HEK293 (cell line): ENCODE data around the gene DNAH11.
A peak's percentile ranks its signal among the peaks of the same experiment; 100 is the strongest.

Experiments used
- KLF10 ChIP-seq: fragments of 450-650 bp; IDR thresholded peaks from 2 replicates; pipeline ENCODE4 v1.5.1; 2018; ENCODE audit warnings: missing biosample characterization, mild to moderate bottlenecking, missing genetic modification characterization
- KLF7 ChIP-seq: fragments of 450-650 bp; formaldehyde crosslinking; IDR thresholded peaks from 2 replicates; pipeline ENCODE4 v1.5.1; 2016; ENCODE audit warnings: missing biosample characterization, missing genetic modification characterization, borderline replicate concordance
- MZF1 ChIP-seq: fragments of 450-650 bp; formaldehyde crosslinking; IDR thresholded peaks from 2 replicates; pipeline ENCODE4 v1.5.1; 2017; ENCODE audit warnings: missing biosample characterization, missing genetic modification characterization, borderline replicate concordance
- PRDM1 ChIP-seq: fragments of 450-650 bp; formaldehyde crosslinking; IDR thresholded peaks from 2 replicates; pipeline ENCODE4; 2016; ENCODE audit warnings: missing biosample characterization, missing genetic modification characterization
- SP2 ChIP-seq: fragments of 450-650 bp; formaldehyde crosslinking; IDR thresholded peaks from 2 replicates; pipeline ENCODE4 v1.5.1; 2016; ENCODE audit warnings: missing biosample characterization, missing genetic modification characterization
- TCF7L2 ChIP-seq: IDR thresholded peaks from 2 replicates; pipeline ENCODE4 v1.6.1; 2011; ENCODE audit warnings: low read depth, mild to moderate bottlenecking, inconsistent platforms, low read length, moderate library complexity, borderline replicate concordance
- YY2 ChIP-seq: fragments of 450-650 bp; formaldehyde crosslinking; IDR thresholded peaks from 2 replicates; pipeline ENCODE4 v1.5.1; 2016; ENCODE audit warnings: missing biosample characterization, missing genetic modification characterization
- ZBTB21 ChIP-seq: fragments of 450-650 bp; formaldehyde crosslinking; IDR thresholded peaks from 2 replicates; pipeline ENCODE4 v1.5.1; 2017; ENCODE audit warnings: missing biosample characterization, missing genetic modification characterization
- ZFHX2 ChIP-seq: fragments of 450-650 bp; formaldehyde crosslinking; conservative IDR thresholded peaks from 2 replicates; pipeline ENCODE4 v1.5.1; 2016; ENCODE audit warnings: missing biosample characterization, missing genetic modification characterization
- ZFP3 ChIP-seq: fragments of 450-650 bp; formaldehyde crosslinking; IDR thresholded peaks from 2 replicates; pipeline ENCODE4 v1.5.1; 2016; ENCODE audit warnings: low read depth, missing biosample characterization, missing genetic modification characterization
- ZNF133 ChIP-seq: fragments of 450-650 bp; formaldehyde crosslinking; IDR thresholded peaks from 2 replicates; pipeline ENCODE4 v1.5.1; 2016; ENCODE audit warnings: missing biosample characterization, missing genetic modification characterization
- ZNF146 ChIP-seq: fragments of 450-650 bp; formaldehyde crosslinking; IDR thresholded peaks from 2 replicates; pipeline ENCODE4 v1.5.1; 2016; ENCODE audit warnings: missing biosample characterization, missing genetic modification characterization
- ZNF202 ChIP-seq: fragments of 450-650 bp; formaldehyde crosslinking; IDR thresholded peaks from 2 replicates; pipeline ENCODE4 v1.5.1; 2016; ENCODE audit warnings: missing biosample characterization, missing genetic modification characterization, borderline replicate concordance
- ZNF24 ChIP-seq: fragments of 450-650 bp; formaldehyde crosslinking; IDR thresholded peaks from 2 replicates; pipeline ENCODE4 v1.5.1; 2016; ENCODE audit warnings: missing biosample characterization, missing genetic modification characterization
- ZNF266 ChIP-seq: fragments of 450-650 bp; formaldehyde crosslinking; IDR thresholded peaks from 2 replicates; pipeline ENCODE4 v1.5.1; 2016; ENCODE audit warnings: missing biosample characterization, missing genetic modification characterization, low read depth
- ZNF423 ChIP-seq: fragments of 450-650 bp; formaldehyde crosslinking; IDR thresholded peaks from 2 replicates; pipeline ENCODE4 v1.5.1; 2016; ENCODE audit warnings: missing biosample characterization, missing genetic modification characterization
- ZNF426 ChIP-seq: fragments of 450-650 bp; formaldehyde crosslinking; IDR thresholded peaks from 2 replicates; pipeline ENCODE4 v1.5.1; 2017; ENCODE audit warnings: missing biosample characterization, missing genetic modification characterization, mild to moderate bottlenecking, inconsistent platforms, moderate library complexity
- ZNF48 ChIP-seq: fragments of 450-650 bp; formaldehyde crosslinking; IDR thresholded peaks from 2 replicates; pipeline ENCODE4 v1.5.1; 2016; ENCODE audit warnings: missing biosample characterization, missing genetic modification characterization
- ZNF501 ChIP-seq: fragments of 450-650 bp; formaldehyde crosslinking; IDR thresholded peaks from 2 replicates; pipeline ENCODE4 v1.5.1; 2016; ENCODE audit warnings: missing biosample characterization, missing genetic modification characterization
- ZNF530 ChIP-seq: fragments of 450-650 bp; formaldehyde crosslinking; IDR thresholded peaks from 2 replicates; pipeline ENCODE4 v1.5.1; 2016; ENCODE audit warnings: low read depth, missing biosample characterization, missing genetic modification characterization
- ZNF707 ChIP-seq: fragments of 450-650 bp; formaldehyde crosslinking; IDR thresholded peaks from 2 replicates; pipeline ENCODE4 v1.5.1; 2016; ENCODE audit warnings: missing biosample characterization, missing genetic modification characterization
- ZNF747 ChIP-seq: fragments of 450-650 bp; formaldehyde crosslinking; IDR thresholded peaks from 2 replicates; pipeline ENCODE4 v1.5.1; 2016; ENCODE audit warnings: missing biosample characterization, missing genetic modification characterization
- ZNF830 ChIP-seq: fragments of 450-650 bp; IDR thresholded peaks from 2 replicates; pipeline ENCODE4 v1.5.0; 2018; ENCODE audit warnings: missing biosample characterization, missing genetic modification characterization, low read depth, mild to moderate bottlenecking, moderate library complexity
- ZNF837 ChIP-seq: fragments of 450-650 bp; formaldehyde crosslinking; IDR thresholded peaks from 2 replicates; pipeline ENCODE4 v1.5.1; 2016; ENCODE audit warnings: missing biosample characterization, missing genetic modification characterization
- TF ChIP-seq, protein P1 (sequence below): fragments of 450-650 bp; formaldehyde crosslinking; IDR thresholded peaks from 2 replicates; pipeline ENCODE4 v1.5.1; 2016; ENCODE audit warnings: missing biosample characterization, missing genetic modification characterization
- TF ChIP-seq, protein P2 (sequence below): fragments of 450-650 bp; formaldehyde crosslinking; IDR thresholded peaks from 2 replicates; pipeline ENCODE4 v1.5.1; 2016; ENCODE audit warnings: missing biosample characterization, missing genetic modification characterization
- TF ChIP-seq, protein P3 (sequence below): fragments of 450-650 bp; formaldehyde crosslinking; IDR thresholded peaks from 2 replicates; pipeline ENCODE4 v1.5.1; 2016; ENCODE audit warnings: missing biosample characterization, missing genetic modification characterization, low read depth
- TF ChIP-seq, protein P4 (sequence below): fragments of 450-650 bp; formaldehyde crosslinking; optimal IDR thresholded peaks from 2 replicates; pipeline ENCODE3; 2016; ENCODE audit warnings: missing biosample characterization, mild to moderate bottlenecking, missing genetic modification characterization
- TF ChIP-seq, protein P5 (sequence below): sonication (generic); formaldehyde crosslinking; IDR thresholded peaks from 2 replicates; pipeline ENCODE4 v1.8.1; 2022; ENCODE audit warnings: mild to moderate bottlenecking, moderate library complexity, missing genetic modification reagents
- TF ChIP-seq, protein P6 (sequence below): fragments of 450-650 bp; formaldehyde crosslinking; IDR thresholded peaks from 2 replicates; pipeline ENCODE4 v1.5.1; 2017; ENCODE audit warnings: missing biosample characterization, missing genetic modification characterization

DNAH11 gene

DNA sequence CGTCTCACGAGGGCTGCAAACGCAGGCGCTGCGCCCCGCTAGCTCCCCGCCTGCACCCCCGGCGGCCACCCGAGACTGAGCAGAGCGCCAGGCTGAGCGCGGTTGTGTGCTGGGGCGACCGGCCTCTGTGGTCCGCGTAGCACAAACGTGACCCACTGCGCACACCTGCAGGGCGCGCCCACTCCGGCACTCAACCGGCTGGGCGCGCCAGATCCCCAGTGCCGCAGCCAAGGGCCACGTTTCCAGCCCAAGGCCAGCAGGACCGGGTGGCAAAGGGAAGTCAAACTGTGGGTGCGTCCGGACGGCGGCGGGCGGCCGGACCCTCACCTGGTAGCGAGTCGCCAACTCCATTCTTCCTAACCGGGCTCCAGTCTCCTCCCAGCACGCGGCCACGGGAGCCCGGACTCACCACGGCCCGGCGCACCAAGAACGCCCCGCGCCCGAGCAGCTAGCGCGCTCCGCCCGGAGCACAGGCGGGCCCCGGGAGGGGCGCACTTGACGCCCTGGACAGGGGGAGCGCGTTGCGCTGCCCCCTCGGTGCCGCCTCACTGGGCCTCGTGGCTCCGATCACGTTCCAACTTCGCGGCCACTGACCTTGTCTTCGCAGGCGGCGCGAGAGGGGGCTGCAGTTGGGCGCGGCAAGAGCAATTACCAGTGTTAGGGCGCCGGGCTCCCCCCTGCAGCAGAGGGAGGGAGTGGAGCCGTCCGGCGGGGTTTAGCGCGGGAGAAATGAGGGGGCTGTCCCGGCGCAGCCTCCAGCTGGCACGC is 402.8 kb downstream of the DNAH11 start, which contains the start of gene CDCA7L (continued):
- peak; percentile 76 for TF ChIP-seq KLF10 (tag by site-specific recombination)
- no peak for TF ChIP-seq ZNF48
- TF ChIP-seq, protein P1, sequence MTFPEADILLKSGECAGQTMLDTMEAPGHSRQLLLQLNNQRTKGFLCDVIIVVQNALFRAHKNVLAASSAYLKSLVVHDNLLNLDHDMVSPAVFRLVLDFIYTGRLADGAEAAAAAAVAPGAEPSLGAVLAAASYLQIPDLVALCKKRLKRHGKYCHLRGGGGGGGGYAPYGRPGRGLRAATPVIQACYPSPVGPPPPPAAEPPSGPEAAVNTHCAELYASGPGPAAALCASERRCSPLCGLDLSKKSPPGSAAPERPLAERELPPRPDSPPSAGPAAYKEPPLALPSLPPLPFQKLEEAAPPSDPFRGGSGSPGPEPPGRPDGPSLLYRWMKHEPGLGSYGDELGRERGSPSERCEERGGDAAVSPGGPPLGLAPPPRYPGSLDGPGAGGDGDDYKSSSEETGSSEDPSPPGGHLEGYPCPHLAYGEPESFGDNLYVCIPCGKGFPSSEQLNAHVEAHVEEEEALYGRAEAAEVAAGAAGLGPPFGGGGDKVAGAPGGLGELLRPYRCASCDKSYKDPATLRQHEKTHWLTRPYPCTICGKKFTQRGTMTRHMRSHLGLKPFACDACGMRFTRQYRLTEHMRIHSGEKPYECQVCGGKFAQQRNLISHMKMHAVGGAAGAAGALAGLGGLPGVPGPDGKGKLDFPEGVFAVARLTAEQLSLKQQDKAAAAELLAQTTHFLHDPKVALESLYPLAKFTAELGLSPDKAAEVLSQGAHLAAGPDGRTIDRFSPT = peak; percentile 82; the same call in 1 of the 2 replicates
- no peak for TF ChIP-seq ZNF146 (tag by site-specific recombination)
- 0 out of 2 replicates have a peak, but pooled peaks have one; percentile 53 for TF ChIP-seq KLF7 (tag by site-specific recombination)
- TF ChIP-seq ZNF266 = no peak
- TF ChIP-seq ZNF830 (tag by site-specific recombination) = no peak
- TF ChIP-seq ZNF202 (tag by site-specific recombination) = no peak
- TF ChIP-seq ZNF24 = 0 out of 2 replicates have a peak, but pooled peaks have one; percentile 33
- no peak for TF ChIP-seq ZFP3 (tag by site-specific recombination)
- no peak for TF ChIP-seq ZNF133 (tag by site-specific recombination)
- TF ChIP-seq ZNF426 (tag by site-specific recombination) = no peak
- TF ChIP-seq, protein P2, sequence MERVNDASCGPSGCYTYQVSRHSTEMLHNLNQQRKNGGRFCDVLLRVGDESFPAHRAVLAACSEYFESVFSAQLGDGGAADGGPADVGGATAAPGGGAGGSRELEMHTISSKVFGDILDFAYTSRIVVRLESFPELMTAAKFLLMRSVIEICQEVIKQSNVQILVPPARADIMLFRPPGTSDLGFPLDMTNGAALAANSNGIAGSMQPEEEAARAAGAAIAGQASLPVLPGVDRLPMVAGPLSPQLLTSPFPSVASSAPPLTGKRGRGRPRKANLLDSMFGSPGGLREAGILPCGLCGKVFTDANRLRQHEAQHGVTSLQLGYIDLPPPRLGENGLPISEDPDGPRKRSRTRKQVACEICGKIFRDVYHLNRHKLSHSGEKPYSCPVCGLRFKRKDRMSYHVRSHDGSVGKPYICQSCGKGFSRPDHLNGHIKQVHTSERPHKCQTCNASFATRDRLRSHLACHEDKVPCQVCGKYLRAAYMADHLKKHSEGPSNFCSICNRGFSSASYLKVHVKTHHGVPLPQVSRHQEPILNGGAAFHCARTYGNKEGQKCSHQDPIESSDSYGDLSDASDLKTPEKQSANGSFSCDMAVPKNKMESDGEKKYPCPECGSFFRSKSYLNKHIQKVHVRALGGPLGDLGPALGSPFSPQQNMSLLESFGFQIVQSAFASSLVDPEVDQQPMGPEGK (tag by site-specific recombination) = peak; percentile 63
- no peak for TF ChIP-seq TCF7L2
- TF ChIP-seq ZNF501 (tag by site-specific recombination) = peak; percentile 88
- TF ChIP-seq YY2 (tag by site-specific recombination) = peak; percentile 48; the same call in 1 of the 2 replicates
- TF ChIP-seq, protein P3, sequence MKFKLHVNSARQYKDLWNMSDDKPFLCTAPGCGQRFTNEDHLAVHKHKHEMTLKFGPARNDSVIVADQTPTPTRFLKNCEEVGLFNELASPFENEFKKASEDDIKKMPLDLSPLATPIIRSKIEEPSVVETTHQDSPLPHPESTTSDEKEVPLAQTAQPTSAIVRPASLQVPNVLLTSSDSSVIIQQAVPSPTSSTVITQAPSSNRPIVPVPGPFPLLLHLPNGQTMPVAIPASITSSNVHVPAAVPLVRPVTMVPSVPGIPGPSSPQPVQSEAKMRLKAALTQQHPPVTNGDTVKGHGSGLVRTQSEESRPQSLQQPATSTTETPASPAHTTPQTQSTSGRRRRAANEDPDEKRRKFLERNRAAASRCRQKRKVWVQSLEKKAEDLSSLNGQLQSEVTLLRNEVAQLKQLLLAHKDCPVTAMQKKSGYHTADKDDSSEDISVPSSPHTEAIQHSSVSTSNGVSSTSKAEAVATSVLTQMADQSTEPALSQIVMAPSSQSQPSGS (tag by site-specific recombination) = no peak
- TF ChIP-seq, protein P4, sequence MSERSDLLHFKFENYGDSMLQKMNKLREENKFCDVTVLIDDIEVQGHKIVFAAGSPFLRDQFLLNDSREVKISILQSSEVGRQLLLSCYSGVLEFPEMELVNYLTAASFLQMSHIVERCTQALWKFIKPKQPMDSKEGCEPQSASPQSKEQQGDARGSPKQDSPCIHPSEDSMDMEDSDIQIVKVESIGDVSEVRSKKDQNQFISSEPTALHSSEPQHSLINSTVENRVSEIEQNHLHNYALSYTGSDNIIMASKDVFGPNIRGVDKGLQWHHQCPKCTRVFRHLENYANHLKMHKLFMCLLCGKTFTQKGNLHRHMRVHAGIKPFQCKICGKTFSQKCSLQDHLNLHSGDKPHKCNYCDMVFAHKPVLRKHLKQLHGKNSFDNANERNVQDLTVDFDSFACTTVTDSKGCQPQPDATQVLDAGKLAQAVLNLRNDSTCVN (tag by site-specific recombination) = peak; percentile 97
- no peak for TF ChIP-seq ZNF747 (tag by site-specific recombination)
- no peak for TF ChIP-seq ZNF530 (tag by site-specific recombination)
- no peak for TF ChIP-seq PRDM1 (tag by site-specific recombination)
- TF ChIP-seq ZNF707 (tag by site-specific recombination) = no peak
- TF ChIP-seq MZF1 (tag by site-specific recombination) = peak; percentile 75; the same call in 1 of the 2 replicates
- peak; percentile 65 for TF ChIP-seq SP2 (tag by site-specific recombination)
- no peak for TF ChIP-seq ZBTB21 (tag by site-specific recombination)
- TF ChIP-seq, protein P5, sequence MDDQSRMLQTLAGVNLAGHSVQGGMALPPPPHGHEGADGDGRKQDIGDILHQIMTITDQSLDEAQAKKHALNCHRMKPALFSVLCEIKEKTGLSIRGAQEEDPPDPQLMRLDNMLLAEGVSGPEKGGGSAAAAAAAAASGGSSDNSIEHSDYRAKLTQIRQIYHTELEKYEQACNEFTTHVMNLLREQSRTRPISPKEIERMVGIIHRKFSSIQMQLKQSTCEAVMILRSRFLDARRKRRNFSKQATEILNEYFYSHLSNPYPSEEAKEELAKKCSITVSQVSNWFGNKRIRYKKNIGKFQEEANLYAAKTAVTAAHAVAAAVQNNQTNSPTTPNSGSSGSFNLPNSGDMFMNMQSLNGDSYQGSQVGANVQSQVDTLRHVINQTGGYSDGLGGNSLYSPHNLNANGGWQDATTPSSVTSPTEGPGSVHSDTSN = peak; percentile 90
- no peak for TF ChIP-seq ZNF423 (tag by site-specific recombination)
- TF ChIP-seq, protein P6, sequence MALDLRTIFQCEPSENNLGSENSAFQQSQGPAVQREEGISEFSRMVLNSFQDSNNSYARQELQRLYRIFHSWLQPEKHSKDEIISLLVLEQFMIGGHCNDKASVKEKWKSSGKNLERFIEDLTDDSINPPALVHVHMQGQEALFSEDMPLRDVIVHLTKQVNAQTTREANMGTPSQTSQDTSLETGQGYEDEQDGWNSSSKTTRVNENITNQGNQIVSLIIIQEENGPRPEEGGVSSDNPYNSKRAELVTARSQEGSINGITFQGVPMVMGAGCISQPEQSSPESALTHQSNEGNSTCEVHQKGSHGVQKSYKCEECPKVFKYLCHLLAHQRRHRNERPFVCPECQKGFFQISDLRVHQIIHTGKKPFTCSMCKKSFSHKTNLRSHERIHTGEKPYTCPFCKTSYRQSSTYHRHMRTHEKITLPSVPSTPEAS (tag by site-specific recombination) = no peak
- TF ChIP-seq ZFHX2 = peak; percentile 65
- TF ChIP-seq ZNF837 (tag by site-specific recombination) = no peak
